Heart left ventricle (tissue), 16 donors: ENCODE results near the gene FLNB. TPM values are rescaled to one million over a fixed set of nuclear protein-coding genes. Genes with fewer than 3 reads are reported as not detected.

Source experiments
- ATAC-seq, 4 donors: fragments of 200-7000 bp; cut with Tn5 transposase; one replicate each; pipeline ENCODE4 v1.9.1; 2020 to 2022; ENCODE audit warnings: moderate library complexity in 4 of 4, mild to moderate bottlenecking in 3 of 4, moderate number of reproducible peaks in 1 of 4
- DNase-seq, 5 donors: peaks; one replicate each; pipeline ENCODE4 v3.0.0-alpha.2; 2020
- H3K27ac ChIP-seq, 12 donors: fragments of 200-600 bp; sonication (generic) in 4 of 12; one replicate each; pipeline versions ENCODE4 v1.5.0 to v1.8.0; 2016 to 2022; ENCODE audit warnings: mild to moderate bottlenecking in 2 of 12
- H3K27me3 ChIP-seq, 9 donors: fragments of 200-600 bp; sonication (generic) in 2 of 9; one replicate each; pipeline versions ENCODE4 v1.5.1 to v1.8.0; 2016 to 2022; ENCODE audit warnings: mild to moderate bottlenecking in 3 of 9
- H3K36me3 ChIP-seq, 9 donors: fragments of 200-600 bp; sonication (generic) in 2 of 9; one replicate each; pipeline versions ENCODE4 v1.5.0 to v1.8.0; 2018 to 2022; ENCODE audit warnings: mild to moderate bottlenecking in 2 of 9
- H3K4me1 ChIP-seq, 12 donors: fragments of 200-600 bp; sonication (generic) in 4 of 12; one replicate each; pipeline versions ENCODE4 v1.5.0 to v1.8.0; 2016 to 2022; ENCODE audit warnings: mild to moderate bottlenecking in 3 of 12
- H3K4me3 ChIP-seq, 12 donors: fragments of 200-600 bp; sonication (generic) in 4 of 12; one replicate each; pipeline versions ENCODE4 v1.5.0 to v1.8.0; 2017 to 2022; ENCODE audit warnings: mild to moderate bottlenecking in 9 of 12, moderate library complexity in 4 of 12
- H3K9me3 ChIP-seq, 12 donors: fragments of 200-600 bp; sonication (generic) in 4 of 12; one replicate each; pipeline versions ENCODE4 v1.5.0 to v1.8.0; 2016 to 2022; ENCODE audit warnings: mild to moderate bottlenecking in 1 of 12
- CTCF ChIP-seq, 12 donors: fragments of 200-600 bp; sonication (generic) in 4 of 12; IDR thresholded peaks; one replicate each; pipeline versions ENCODE4 v1.5.0 to v1.8.0; 2018 to 2022; ENCODE audit warnings: antibody characterized with exemption in 12 of 12, mild to moderate bottlenecking in 5 of 12
- POLR2A ChIP-seq, 2 donors: fragments of 450-650 bp; IDR thresholded peaks; one replicate each; pipeline ENCODE4 v1.6.1; 2017; ENCODE audit warnings: antibody characterized with exemption in 2 of 2, mild to moderate bottlenecking in 2 of 2, moderate library complexity in 2 of 2
- WGBS, 4 donors: extraction: QIAGEN DNeasy Blood & Tissue Kit in 2 of 4; methylation state at CpG; one replicate each; pipeline versions ENCODE4 v1.1.5 to v1.1.7; 2013 to 2018; 5-methylcytosine and 5-hydroxymethylcytosine counted together
- intact Hi-C, 10 donors: fragments of 100-400 bp; cut with DNase I; formaldehyde crosslinking; loops; one replicate each; pipeline versions ENCODE4 v1.11.1 to v1.14.2; 2022
- polyA plus RNA-seq, 2 donors: library from polyadenylated mRNA; stranded (reverse); fragments of 200-250 nt; gene quantifications; one replicate each; pipeline ENCODE4 v1.2.3, GENCODE V29; 2013
- total RNA-seq, 9 donors: library from RNA; depleted of rRNA in 2 of 9; stranded (reverse); fragments of >200 nt in 2 of 9; fragmentation: NEBNext Ultra II Directional in 3 of 9; extraction: Animal tissue kit (Norgen Biotek cat#: 25700) in 3 of 9; gene quantifications; one replicate each; pipeline versions ENCODE4 v1.1.0 to v1.2.4, GENCODE V29; 2016 to 2023
- donor health status: ischemic (EF 13 %, LVEDD 7.1; RV severe dilation, severe dysfunction).
- donor health status: healthy with polysubstance abuse.
- donor health status: DM: no; HTN: yes; CAD: no.
- donor health status: DM: no; HTN: no; CAD: no.
- donor health status: ischemic (EF 25% LVEDD 6.9; RV normal size, moderate dysfunction).
- donor health status: ischemic (EF 25% LVEDD 5.7; RV mildly dilated, moderate dysfunction).
- donor health status: healthy.
- donor health status: DM: yes; HTN: yes; CAD: no.
- donor health status: ischemic (EF 35%, LVEDD 5.7; RV mildly dilated, moderate dysfunction).
- donor health status: nonischemic (EF 11% LVEDD 7.7; RV severe dilation, severe dysfunction).
- donor health status: DM: yes; HTN: yes; CAD: no.
- donor health status: PGD.
- donor health status: ischemic (EF 29% LVEDD 5.4; RV normal size, mild dysfunction).
- donor health status: nonischemic (EF 23%, LVEDD 6.1; RV moderate dilation, normal function).

The FLNB gene
- total and polyA plus RNA-seq, 11 donors, result 30.5 to 75.6 (median 40.6) TPM

- 61 to 67% (median 64%) methylated on average over 4 of the region's 4 CpGs for WGBS, 4 donors
- Histone ChIP-seq H3K27me3 (no peaks in the 10 kb centered on the region), H3K4me3 (no peak overlapping the region), H3K9me3 (no peaks in the 10 kb centered on the region), H3K36me3 (no peaks in the 10 kb centered on the region), H3K4me1 (peaks cover 2 to 43% (median 12%) of the 10 kb centered on the region in 12 donors), H3K27ac (peak overlapping the region in 6 of 12 donors; percentile 5 to 61 (median 40))
- TF ChIP-seq POLR2A (IDR thresholded peaks at IDR 0.05), result no peak
- TF ChIP-seq CTCF (IDR thresholded peaks at IDR 0.05), result no peak
- intact Hi-C loops, result no loop called here
- DNase-seq, result no peak
- no peak for ATAC-seq
Measured at GRCh38 chr3:57977818-57978235, 30.4 kb upstream of the FLNB start.

GRCh38 chr3:57978316-57978715 is 29.9 kb upstream of the FLNB start:
- intact Hi-C loops, result no loop called here
- DNase-seq (peak in 1 of 5 donors; percentile 37), ATAC-seq (peak in 2 of 4 donors; percentile 33 to 43)
- Histone ChIP-seq H3K9me3 (no peaks in the 10 kb centered on the region), H3K27me3 (no peaks in the 10 kb centered on the region), H3K27ac (peak overlapping the region in 5 of 12 donors; percentile 17 to 61 (median 45)), H3K36me3 (no peaks in the 10 kb centered on the region), H3K4me1 (peaks cover 4 to 45% (median 14%) of the 10 kb centered on the region in 12 donors), H3K4me3 (no peak overlapping the region)
- TF ChIP-seq POLR2A (IDR thresholded peaks at IDR 0.05) (no peak), CTCF (IDR thresholded peaks at IDR 0.05) (no peak)
- 59 to 79% (median 68%) methylated on average over 8 of the region's 8 CpGs for WGBS, 4 donors

- H3K4me3 ChIP-seq, result no peak overlapping the region
- intact Hi-C loops, result no loop called here
- no peaks in the 10 kb centered on the region for H3K9me3 ChIP-seq
- DNase-seq (no peak), ATAC-seq (no peak)
- WGBS, 4 donors, result 40 to 69% (median 62%) methylated on average over 1 of the region's 1 CpG
- H3K4me1 ChIP-seq, result peaks cover 4 to 48% (median 14%) of the 10 kb centered on the region in 12 donors
- H3K36me3 ChIP-seq, result no peaks in the 10 kb centered on the region
- TF ChIP-seq CTCF (IDR thresholded peaks at IDR 0.05) (no peak), POLR2A (IDR thresholded peaks at IDR 0.05) (no peak)
- no peaks in the 10 kb centered on the region for H3K27me3 ChIP-seq
- no peak overlapping the region for H3K27ac ChIP-seq
Measured at GRCh38 chr3:57980416-57980815, 27.8 kb upstream of the FLNB start.

GRCh38 chr3:57981483-57982087 is 26.6 kb upstream of the FLNB start:
- intact Hi-C loops, result no loop called here
- TF ChIP-seq POLR2A (IDR thresholded peaks at IDR 0.05), result no peak
- no peak for TF ChIP-seq CTCF (IDR thresholded peaks at IDR 0.05)
- ATAC-seq (no peak), DNase-seq (no peak)
- Histone ChIP-seq H3K36me3 (no peaks in the 10 kb centered on the region), H3K27ac (no peak overlapping the region), H3K9me3 (no peaks in the 10 kb centered on the region), H3K4me1 (peaks cover 4 to 47% (median 14%) of the 10 kb centered on the region in 12 donors), H3K4me3 (no peak overlapping the region), H3K27me3 (no peaks in the 10 kb centered on the region)
- WGBS, 4 donors, result 71 to 90% (median 84%) methylated on average over 7 to 10 of the region's 10 CpGs
